A673 (cell line): Measurements from ENCODE around the gene WNT3. TPM values are rescaled to one million over a fixed set of nuclear protein-coding genes. Genes with fewer than 3 reads are reported as not detected.

Source experiments
- BruUV-seq: library from RNA; stranded (reverse); fragments of 400-500 nt; replicated peaks from 2 replicates; lab custom pipeline; 2021; lab: Mats Ljungman, UMichigan
- CTCF ChIA-PET: fragments of 300-600 bp; sonication (Branson Sonifier 250); formaldehyde crosslinking; loops from one replicate; lab custom pipeline; 2022; ENCODE audit warnings: antibody characterized with exemption; lab: Charles Lee
- POLR2A ChIA-PET: fragments of 300-600 bp; sonication (Branson Sonifier 250); formaldehyde crosslinking; loops from one replicate; lab custom pipeline; 2022; ENCODE audit warnings: antibody characterized with exemption; ENCODE audit not compliant: low non-redundant PET; lab: Charles Lee
- DNase-seq: peaks from one replicate; pipeline ENCODE4 v3.0.0-alpha.2; 2015; ENCODE audit warnings: low spot score
- H3K27ac ChIP-seq: fragments of 200-600 bp; sonication (generic); 2 replicates; pipeline ENCODE4 v1.5.1; 2016; ENCODE audit warnings: mixed run types, low read depth, mild to moderate bottlenecking, mixed read lengths, antibody characterized with exemption, low read length; ENCODE audit not compliant: poor library complexity, severe bottlenecking
- H3K27me3 ChIP-seq: fragments of 200-600 bp; sonication (generic); replicated peaks from 2 replicates; pipeline ENCODE4 v1.6.1; 2017; ENCODE audit warnings: mixed run types, low read depth, mild to moderate bottlenecking, mixed read lengths, antibody characterized with exemption, low read length; ENCODE audit not compliant: insufficient read depth, poor library complexity
- H3K36me3 ChIP-seq: fragments of 200-600 bp; sonication (generic); 2 replicates; pipeline ENCODE4 v1.6.1; 2016; ENCODE audit warnings: mixed run types, mild to moderate bottlenecking, mixed read lengths, antibody characterized with exemption, low read length; ENCODE audit not compliant: insufficient read depth, poor library complexity, severe bottlenecking
- H3K4me1 ChIP-seq: fragments of 200-600 bp; sonication (generic); 2 replicates; pipeline ENCODE4 v1.6.1; 2017; ENCODE audit warnings: mixed run types, mild to moderate bottlenecking, mixed read lengths, antibody characterized with exemption, low read length; ENCODE audit not compliant: insufficient read depth, poor library complexity, severe bottlenecking
- H3K4me3 ChIP-seq: fragments of 200-600 bp; sonication (generic); 2 replicates; pipeline ENCODE4 v1.5.1; 2016; ENCODE audit warnings: low read depth, mixed run types, mild to moderate bottlenecking, mixed read lengths, low read length; ENCODE audit not compliant: poor library complexity, severe bottlenecking
- H3K9me3 ChIP-seq: fragments of 200-600 bp; sonication (generic); 2 replicates; pipeline ENCODE4 v1.6.1; 2016; ENCODE audit warnings: mixed run types, low read depth, mild to moderate bottlenecking, mixed read lengths, antibody characterized with exemption, low read length; ENCODE audit not compliant: poor library complexity, severe bottlenecking
- EZH2 ChIP-seq: fragments of 200-600 bp; sonication (generic); IDR thresholded peaks from 2 replicates; pipeline ENCODE4 v1.6.1; 2017; ENCODE audit warnings: borderline replicate concordance, low read depth, mild to moderate bottlenecking, mixed read lengths, antibody characterized with exemption, low read length; ENCODE audit not compliant: poor library complexity, severe bottlenecking
- intact Hi-C: fragments of 100-400 bp; cut with micrococcal nuclease; formaldehyde crosslinking; loops from one replicate; pipeline ENCODE4 v1.10.0; 2022; ENCODE audit not compliant: unreplicated experiment
- total RNA-seq: library from RNA; stranded (reverse); gene quantifications from 2 replicates; pipeline ENCODE4 v1.2.3, GENCODE V29; 2021
- TF ChIP-seq, protein P1 (sequence below): fragments of 300-800, 200-600 bp; sonication (generic); conservative IDR thresholded peaks from 2 replicates; pipeline ENCODE4 v1.5.1; 2017; ENCODE audit warnings: low read depth, mild to moderate bottlenecking, antibody characterized with exemption, low read length, moderate library complexity, mixed read lengths

Gene WNT3
- total RNA-seq, 1 experiment from 2014 or later: 1.3 TPM

DNA sequence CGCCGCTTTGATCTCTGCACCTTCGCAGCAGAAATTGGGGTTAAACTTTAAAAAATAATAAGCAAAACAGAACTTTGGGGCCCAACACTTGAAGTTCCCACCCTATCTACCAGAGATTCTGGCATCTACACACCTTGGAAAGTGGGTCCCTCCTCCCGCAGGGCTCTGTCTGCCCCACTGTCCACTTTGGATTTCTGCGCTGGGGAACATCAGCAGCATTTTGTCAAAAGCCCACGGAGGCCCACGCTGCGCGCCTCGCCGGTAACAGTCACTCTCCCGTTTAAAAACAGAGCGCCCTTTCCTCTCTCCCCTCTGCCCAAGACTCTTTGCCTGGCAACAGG is 32.2 kb upstream of the WNT3 start:
- no peak for DNase-seq
- TF ChIP-seq, protein P1, sequence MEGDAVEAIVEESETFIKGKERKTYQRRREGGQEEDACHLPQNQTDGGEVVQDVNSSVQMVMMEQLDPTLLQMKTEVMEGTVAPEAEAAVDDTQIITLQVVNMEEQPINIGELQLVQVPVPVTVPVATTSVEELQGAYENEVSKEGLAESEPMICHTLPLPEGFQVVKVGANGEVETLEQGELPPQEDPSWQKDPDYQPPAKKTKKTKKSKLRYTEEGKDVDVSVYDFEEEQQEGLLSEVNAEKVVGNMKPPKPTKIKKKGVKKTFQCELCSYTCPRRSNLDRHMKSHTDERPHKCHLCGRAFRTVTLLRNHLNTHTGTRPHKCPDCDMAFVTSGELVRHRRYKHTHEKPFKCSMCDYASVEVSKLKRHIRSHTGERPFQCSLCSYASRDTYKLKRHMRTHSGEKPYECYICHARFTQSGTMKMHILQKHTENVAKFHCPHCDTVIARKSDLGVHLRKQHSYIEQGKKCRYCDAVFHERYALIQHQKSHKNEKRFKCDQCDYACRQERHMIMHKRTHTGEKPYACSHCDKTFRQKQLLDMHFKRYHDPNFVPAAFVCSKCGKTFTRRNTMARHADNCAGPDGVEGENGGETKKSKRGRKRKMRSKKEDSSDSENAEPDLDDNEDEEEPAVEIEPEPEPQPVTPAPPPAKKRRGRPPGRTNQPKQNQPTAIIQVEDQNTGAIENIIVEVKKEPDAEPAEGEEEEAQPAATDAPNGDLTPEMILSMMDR: no peak
- no peak for TF ChIP-seq EZH2
- Histone ChIP-seq H3K36me3 (no peaks in the 10 kb centered on the region), H3K27me3 (peaks cover 25% of the 10 kb centered on the region), H3K4me1 (peaks cover 4% of the 10 kb centered on the region), H3K27ac (no peak overlapping the region), H3K4me3 (no peak overlapping the region), H3K9me3 (no peaks in the 10 kb centered on the region)
- POLR2A ChIA-PET: no interaction called here
- no TSS peak for BruUV-seq
- intact Hi-C loops: no loop called here
- CTCF ChIA-PET: no interaction called here

DNA sequence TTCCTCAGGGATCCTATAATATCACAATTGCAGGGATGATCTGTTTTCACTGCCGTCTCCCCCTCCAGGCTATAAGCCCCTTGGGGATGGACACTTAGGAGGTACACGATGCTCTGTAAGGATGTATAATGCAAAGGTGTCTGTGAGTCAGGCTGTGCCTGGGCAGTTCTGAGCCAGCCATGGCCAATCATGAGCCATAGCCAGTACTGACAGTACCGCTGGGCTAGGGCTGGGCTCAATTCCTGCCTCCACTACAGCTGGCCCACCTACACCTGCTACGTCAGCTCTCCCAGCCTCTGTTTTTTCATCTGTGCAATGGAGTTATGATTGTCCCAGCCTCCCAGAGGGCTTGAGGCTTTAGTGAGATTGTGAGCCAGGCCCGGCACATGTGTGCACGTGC is 30.0 kb upstream of the WNT3 start:
- intact Hi-C loops: loop anchor here (10.0 kb wide), 1 partner anchor 56 kb away; no protein-coding TSS in a partner anchor
- ChIA-PET CTCF (no interaction called here), POLR2A (no interaction called here)
- TF ChIP-seq, protein P1: no peak
- TF ChIP-seq EZH2: no peak
- H3K36me3 ChIP-seq: no peaks in the 10 kb centered on the region
- H3K9me3 ChIP-seq: no peaks in the 10 kb centered on the region
- BruUV-seq: no TSS peak
- H3K27me3 ChIP-seq: peaks cover 25% of the 10 kb centered on the region
- no peak for DNase-seq
- peaks cover 4% of the 10 kb centered on the region for H3K4me1 ChIP-seq
- H3K27ac ChIP-seq: no peak overlapping the region
- H3K4me3 ChIP-seq: no peak overlapping the region

DNA sequence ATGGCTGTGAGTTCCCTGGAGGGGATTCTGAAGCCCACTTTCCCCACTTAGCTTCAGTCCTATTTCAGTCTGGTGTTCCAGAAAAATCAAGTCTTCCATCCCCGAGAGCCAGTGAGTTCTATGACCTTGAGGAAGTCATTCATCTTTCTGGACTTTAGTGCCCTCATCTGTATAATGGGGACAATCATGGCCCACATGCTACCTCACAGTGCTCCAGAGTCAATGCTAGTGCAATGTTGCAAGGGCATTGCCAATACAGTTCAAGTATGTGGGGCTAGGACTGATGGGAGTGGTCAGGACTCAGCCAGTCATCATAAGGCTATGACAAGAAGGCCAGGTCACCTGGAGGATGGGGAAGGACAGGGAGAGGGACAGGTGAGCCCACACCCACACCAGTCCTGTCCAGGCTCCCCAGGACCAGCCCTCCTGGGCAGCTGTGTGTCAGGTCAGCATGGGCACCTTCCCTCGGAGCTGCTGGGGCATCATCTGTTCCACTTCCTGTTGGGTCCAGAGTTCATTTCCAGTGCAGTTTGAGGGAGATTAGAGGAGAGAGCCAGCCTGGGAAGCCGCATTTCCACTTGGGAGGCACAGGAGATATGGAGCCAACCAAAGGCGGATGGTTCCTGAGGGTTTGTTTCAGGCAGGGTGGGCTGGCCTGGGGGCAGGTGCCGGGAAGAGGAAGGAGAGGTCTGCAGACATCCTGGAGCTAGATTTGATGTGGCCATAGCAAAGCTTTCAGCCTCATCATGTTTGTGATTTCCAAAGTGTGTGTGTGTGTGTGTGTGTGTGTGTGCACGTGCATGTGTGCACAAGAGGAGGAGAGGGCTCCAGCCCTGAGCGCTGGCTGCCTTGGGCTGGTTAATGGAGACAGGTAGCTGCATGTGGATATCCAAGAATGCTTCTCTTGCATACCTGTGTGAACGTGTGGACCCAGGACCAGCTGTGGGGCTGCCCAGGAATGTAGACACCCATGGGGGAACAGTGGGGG is 29.0 kb upstream of the WNT3 start:
- no peak overlapping the region for H3K4me3 ChIP-seq
- BruUV-seq: no TSS peak
- no peak for DNase-seq
- CTCF ChIA-PET: no interaction called here
- no peak overlapping the region for H3K27ac ChIP-seq
- no peaks in the 10 kb centered on the region for H3K9me3 ChIP-seq
- peaks cover 21% of the 10 kb centered on the region for H3K27me3 ChIP-seq
- H3K36me3 ChIP-seq: no peaks in the 10 kb centered on the region
- intact Hi-C loops: loop anchor here (10.0 kb wide), 1 partner anchor 57 kb away; no protein-coding TSS in a partner anchor
- POLR2A ChIA-PET: no interaction called here
- no peak for TF ChIP-seq EZH2
- TF ChIP-seq, protein P1: no peak
- peaks cover 4% of the 10 kb centered on the region for H3K4me1 ChIP-seq
